Right cardiac atrium (tissue), 5 donors: ENCODE data around the gene C6orf47. TPM values are rescaled to one million over a fixed set of nuclear protein-coding genes. Genes with fewer than 3 reads are reported as not detected.

Experiments
- ATAC-seq, 2 donors: fragments of 200-7000 bp; cut with Tn5 transposase; one replicate each; pipeline versions ENCODE4 v1.8.0 to v1.9.1; 2020; ENCODE audit warnings: moderate library complexity in 2 of 2, mild to moderate bottlenecking in 1 of 2
- DNase-seq, 3 donors: peaks; one replicate each; pipeline ENCODE4 v3.0.0-alpha.2; 2020
- H3K27ac ChIP-seq: one replicate; pipeline ENCODE4 v1.5.1; 2013; ENCODE audit warnings: mild to moderate bottlenecking, low read length, control low read depth, moderate library complexity
- H3K27me3 ChIP-seq: one replicate; pipeline ENCODE4 v1.6.1; 2013; ENCODE audit not compliant: control insufficient read depth, insufficient read depth
- H3K4me1 ChIP-seq: one replicate; pipeline ENCODE4 v1.6.1; 2013; ENCODE audit warnings: low read length; ENCODE audit not compliant: control insufficient read depth, insufficient read depth
- H3K4me3 ChIP-seq: one replicate; pipeline ENCODE4 v1.5.1; 2013; ENCODE audit warnings: low read length, control low read depth
- H3K9me3 ChIP-seq: one replicate; pipeline ENCODE4 v1.6.1; 2013; ENCODE audit warnings: low read length; ENCODE audit not compliant: control insufficient read depth
- WGBS: extraction: QIAGEN DNeasy Blood & Tissue Kit; methylation state at CpG from one replicate; pipeline ENCODE4 v1.1.7; 2013; 5-methylcytosine and 5-hydroxymethylcytosine counted together
- intact Hi-C, 4 donors: fragments of 100-400 bp; cut with DNase I; formaldehyde crosslinking; loops; one replicate each; pipeline versions ENCODE4 v1.11.0 to v1.14.0; 2022 to 2023
- polyA plus RNA-seq: library from polyadenylated mRNA; stranded (reverse); fragments of 200-250 nt; gene quantifications from one replicate; pipeline ENCODE4 v1.2.3, GENCODE V29; 2013
- total RNA-seq, 4 donors: library from RNA; stranded (reverse); fragmentation: NEBNext Ultra II Directional; extraction: Animal tissue kit (Norgen Biotek cat#: 25700); gene quantifications; one replicate each; pipeline ENCODE4 v1.2.1, GENCODE V29; 2021
- donor health status: healthy with polysubstance abuse.
- donor health status: DM: no; HTN: yes; CAD: no.
- donor health status: DM: no; HTN: no; CAD: no.
- donor health status: DM: no; HTN: yes; CAD: no; lungs with severe emphysema.
- donor health status: DM: yes; HTN: yes; CAD: no.

The C6orf47 gene
- total and polyA plus RNA-seq, 5 donors: 18.5 to 21.2 (median 20.4) TPM

GRCh38 chr6:31658158-31658688 is 2.4 kb downstream of the C6orf47 start:
- Histone ChIP-seq H3K4me3 (no peak overlapping the region), H3K4me1 (peaks cover 14% of the 10 kb centered on the region), H3K27ac (no peak overlapping the region), H3K9me3 (no peaks in the 10 kb centered on the region), H3K27me3 (no peaks in the 10 kb centered on the region)
- WGBS: 77% methylated on average over 4 of the region's 4 CpGs
- DNase-seq: no peak
- intact Hi-C loops: no loop called here
- ATAC-seq: no peak

- ATAC-seq (no peak), DNase-seq (no peak)
- H3K27ac ChIP-seq: no peak overlapping the region
- WGBS: 68% methylated on average over 6 of the region's 6 CpGs
- no peaks in the 10 kb centered on the region for H3K9me3 ChIP-seq
- no peaks in the 10 kb centered on the region for H3K27me3 ChIP-seq
- intact Hi-C loops: no loop called here
- H3K4me3 ChIP-seq: no peak overlapping the region
- peaks cover 14% of the 10 kb centered on the region for H3K4me1 ChIP-seq
These were observed 3.0 kb downstream of the C6orf47 start for GRCh38 chr6:31657406-31658157.

- H3K4me3 ChIP-seq: no peak within 1 kb of the TSS
- no peaks in the 10 kb centered on the region for H3K9me3 ChIP-seq
- no peaks in the 10 kb centered on the region for H3K27me3 ChIP-seq
- H3K27ac ChIP-seq: no peak within 1 kb of the TSS
- 81% methylated on average over 8 of the region's 8 CpGs for WGBS
- no peak for ATAC-seq
- peaks cover 21% of the 10 kb centered on the region for H3K4me1 ChIP-seq
- DNase-seq: no peak
- intact Hi-C loops: no loop called here
These were observed 5.0 kb downstream of the C6orf47 start, which contains the start of gene APOM for GRCh38 chr6:31655349-31656237. TSS of gene APOM (plus strand) at chr6:31655894. CDS start at chr6:31655967, 73 bp downstream.

- no peak for ATAC-seq
- H3K4me1 ChIP-seq: peaks cover 21% of the 10 kb centered on the region
- H3K27ac ChIP-seq: no peak overlapping the region
- H3K27me3 ChIP-seq: no peaks in the 10 kb centered on the region
- no peak overlapping the region for H3K4me3 ChIP-seq
- DNase-seq: no peak
- 94% methylated on average over 8 of the region's 8 CpGs for WGBS
- H3K9me3 ChIP-seq: no peaks in the 10 kb centered on the region
- intact Hi-C loops: no loop called here
These were observed 5.8 kb downstream of the C6orf47 start for GRCh38 chr6:31654574-31655348.

GRCh38 chr6:31652925-31653724 is 7.5 kb downstream of the C6orf47 start:
- DNase-seq: peak; percentile 89 to 94 (median 91)
- intact Hi-C loops: no loop called here
- Histone ChIP-seq H3K4me3 (peak overlapping the region; percentile 73), H3K9me3 (no peaks in the 10 kb centered on the region), H3K4me1 (peaks cover 10% of the 10 kb centered on the region), H3K27ac (peak overlapping the region; percentile 97), H3K27me3 (no peaks in the 10 kb centered on the region)
- WGBS: 10% methylated on average over 37 of the region's 37 CpGs
- peak; percentile 82 to 84 for ATAC-seq

GRCh38 chr6:31651602-31652191 is 8.9 kb downstream of the C6orf47 start:
- H3K4me3 ChIP-seq: peak overlapping the region; percentile 73
- no peaks in the 10 kb centered on the region for H3K9me3 ChIP-seq
- intact Hi-C loops: no loop called here
- ATAC-seq (peak; percentile 68 to 79), DNase-seq (no peak)
- H3K27ac ChIP-seq: peak overlapping the region; percentile 97
- WGBS: 3% methylated on average over 29 of the region's 29 CpGs
- H3K4me1 ChIP-seq: peaks cover 10% of the 10 kb centered on the region
- no peaks in the 10 kb centered on the region for H3K27me3 ChIP-seq

GRCh38 chr6:31645325-31645724 is 15.3 kb downstream of the C6orf47 start:
- DNase-seq: no peak
- intact Hi-C loops: no loop called here
- peak in 1 of 2 donors; percentile 9 for ATAC-seq
- Histone ChIP-seq H3K4me1 (no peaks in the 10 kb centered on the region), H3K9me3 (no peaks in the 10 kb centered on the region), H3K4me3 (no peak overlapping the region), H3K27me3 (no peaks in the 10 kb centered on the region), H3K27ac (no peak overlapping the region)
- WGBS: 95% methylated on average over 9 of the region's 9 CpGs

GRCh38 chr6:31643818-31644454 is 16.6 kb downstream of the C6orf47 start:
- WGBS: 90% methylated on average over 17 of the region's 17 CpGs

GRCh38 chr6:31642798-31643570 is 17.6 kb downstream of the C6orf47 start:
- WGBS: 85% methylated on average over 6 of the region's 6 CpGs
- H3K9me3 ChIP-seq: no peaks in the 10 kb centered on the region
- no peaks in the 10 kb centered on the region for H3K4me1 ChIP-seq
- ATAC-seq (no peak), DNase-seq (no peak)
- H3K4me3 ChIP-seq: no peak overlapping the region
- H3K27me3 ChIP-seq: no peaks in the 10 kb centered on the region
- no peak overlapping the region for H3K27ac ChIP-seq
- intact Hi-C loops: no loop called here

More at GRCh38 chr6:31643818-31644454, 16.6 kb downstream of the C6orf47 start:
- no peak for ATAC-seq
- no peaks in the 10 kb centered on the region for H3K9me3 ChIP-seq
- no peaks in the 10 kb centered on the region for H3K4me1 ChIP-seq
- DNase-seq: peak in 1 of 3 donors; percentile 16
- H3K27ac ChIP-seq: no peak overlapping the region
- no peak overlapping the region for H3K4me3 ChIP-seq
- intact Hi-C loops: no loop called here
- H3K27me3 ChIP-seq: no peaks in the 10 kb centered on the region
